HCT116 (cell line): Measurements from ENCODE around the gene MCFD2. TPM values are rescaled to one million over a fixed set of nuclear protein-coding genes. Genes with fewer than 3 reads are reported as not detected.

ENCODE experiments used
- ATAC-seq: fragments of 200-7000 bp; cut with Tn5 transposase; 2 replicates; pipeline ENCODE4 v1.9.1; 2020; ENCODE audit warnings: mild to moderate bottlenecking, moderate library complexity
- BruUV-seq: library from RNA; stranded (reverse); fragments of 400-500 nt; replicated peaks from 2 replicates; lab custom pipeline; 2021; lab: Mats Ljungman, UMichigan
- CTCF ChIA-PET: fragments of 300-600 bp; sonication (Branson Sonifier 250); formaldehyde crosslinking; loops from one replicate; lab custom pipeline; 2021; ENCODE audit warnings: antibody characterized with exemption; lab: Charles Lee
- POLR2A ChIA-PET: fragments of 300-600, 350-600 bp; sonication (Branson Sonifier 250); formaldehyde crosslinking; loops from one replicate; lab custom pipeline; 2021; ENCODE audit warnings: antibody characterized with exemption; lab: Charles Lee
- RAD21 ChIA-PET, 2 experiments: fragments of 300-600 bp; sonication (Branson Sonifier 250); formaldehyde crosslinking; loops; one replicate each; lab custom pipeline; 2023; ENCODE audit warnings: low total read pairs in 2 of 2; ENCODE audit not compliant: uncharacterized antibody in 2 of 2, unreplicated experiment in 2 of 2, low non-redundant PET in 1 of 2; lab: Charles Lee
- DNase-seq: peaks from one replicate; pipeline ENCODE4 v3.0.0-alpha.2; 2010; ENCODE audit warnings: low read depth, low spot score
- H2AFZ ChIP-seq: fragments of 200-600 bp; shearing (Covaris generic), sonication (generic); 2 replicates; pipeline ENCODE4 v1.6.1; 2017; ENCODE audit warnings: low read depth, mixed run types, mixed read lengths, antibody characterized with exemption, low read length; ENCODE audit not compliant: poor library complexity, severe bottlenecking
- H3K27ac ChIP-seq: 2 replicates; pipeline ENCODE4 v1.5.1; 2012; ENCODE audit warnings: low read depth, low read length
- H3K27me3 ChIP-seq: fragments of 200-600 bp; sonication (generic); 2 replicates; pipeline ENCODE4 v1.6.1; 2016; ENCODE audit warnings: mixed run types, low read length, mixed read lengths; ENCODE audit not compliant: insufficient read depth
- H3K36me3 ChIP-seq, 2 experiments: fragments of 200-500 bp in 1 of 2; fragments of 200-600 bp in 1 of 2; sonication (Bioruptor generic) in 1 of 2; sonication (generic) in 1 of 2; 2 replicates each; pipeline versions ENCODE4 v1.5.1 to v1.6.1; 2014 to 2016; ENCODE audit warnings: low read length in 2 of 2, inconsistent platforms in 1 of 2, mixed read lengths in 1 of 2, mixed run types in 1 of 2; ENCODE audit not compliant: insufficient read depth in 2 of 2, control insufficient read depth in 1 of 2
- H3K4me1 ChIP-seq, 2 experiments: fragments of 200-600 bp in 1 of 2; sonication (generic) in 1 of 2; 2 replicates each; pipeline versions ENCODE4 v1.5.1 to v1.6.1; 2012 to 2017; ENCODE audit warnings: low read length in 2 of 2, inconsistent platforms in 1 of 2, mild to moderate bottlenecking in 1 of 2, mixed read lengths in 1 of 2, mixed run types in 1 of 2, moderate library complexity in 1 of 2; ENCODE audit not compliant: insufficient read depth in 2 of 2, control insufficient read depth in 1 of 2
- H3K4me2 ChIP-seq: fragments of 200-600 bp; sonication (generic); 2 replicates; pipeline ENCODE4 v1.6.1; 2017; ENCODE audit warnings: mixed run types, low read length, mixed read lengths
- H3K4me3 ChIP-seq, 2 experiments: fragments of 200-600 bp in 1 of 2; sonication (generic) in 1 of 2; replicated peaks in 1 of 2; 2 replicates each; pipeline ENCODE4 v1.5.1; 2011 to 2016; ENCODE audit warnings: low read length in 2 of 2, control low read depth in 1 of 2, low read depth in 1 of 2, mild to moderate bottlenecking in 1 of 2, mixed read lengths in 1 of 2, mixed run types in 1 of 2
- H3K79me2 ChIP-seq: fragments of 200-600 bp; sonication (generic); 2 replicates; pipeline ENCODE4 v1.6.1; 2017; ENCODE audit warnings: mild to moderate bottlenecking, mixed run types, low read length, moderate library complexity, mixed read lengths; ENCODE audit not compliant: insufficient read depth
- H3K9ac ChIP-seq: fragments of 200-600 bp; sonication (generic); 2 replicates; pipeline ENCODE4 v1.6.1; 2016; ENCODE audit warnings: low read length, mixed read lengths
- H3K9me2 ChIP-seq: fragments of 200-600 bp; sonication (generic), shearing (Covaris generic); 2 replicates; pipeline ENCODE4 v1.6.1; 2017; ENCODE audit warnings: mixed run types, mild to moderate bottlenecking, moderate library complexity; ENCODE audit not compliant: insufficient read depth
- H3K9me3 ChIP-seq, 2 experiments: fragments of 200-500 bp in 1 of 2; fragments of 200-600 bp in 1 of 2; sonication (Bioruptor generic) in 1 of 2; sonication (generic) in 1 of 2; 2 replicates each; pipeline ENCODE4 v1.6.1; 2014 to 2017; ENCODE audit warnings: low read length in 2 of 2, mixed read lengths in 2 of 2, inconsistent platforms in 1 of 2, low read depth in 1 of 2, mild to moderate bottlenecking in 1 of 2, mixed run types in 1 of 2, moderate library complexity in 1 of 2; ENCODE audit not compliant: control insufficient read depth in 1 of 2, insufficient read depth in 1 of 2
- H4K20me1 ChIP-seq: fragments of 200-600 bp; sonication (generic), shearing (Covaris generic); 2 replicates; pipeline ENCODE4 v1.6.1; 2017; ENCODE audit warnings: mixed run types, mild to moderate bottlenecking, moderate library complexity; ENCODE audit not compliant: insufficient read depth
- ATF3 ChIP-seq: IDR thresholded peaks from 2 replicates; pipeline ENCODE4 v1.6.1; 2012
- CBX3 ChIP-seq: IDR thresholded peaks from 2 replicates; pipeline ENCODE4 v1.6.1; 2012; ENCODE audit warnings: low read depth
- EGR1 ChIP-seq: IDR thresholded peaks from 2 replicates; pipeline ENCODE4 v1.6.1; 2012; ENCODE audit warnings: low read depth
- ELF1 ChIP-seq: IDR thresholded peaks from 2 replicates; pipeline ENCODE4 v1.6.1; 2012; ENCODE audit warnings: low read depth, borderline replicate concordance
- EZH2 ChIP-seq: fragments of 200-600 bp; sonication (generic); IDR thresholded peaks from 2 replicates; pipeline ENCODE4 v1.6.1; 2017; ENCODE audit warnings: antibody characterized with exemption, mixed run types
- EZH2phosphoT487 ChIP-seq: fragments of 200-600 bp; IDR thresholded peaks from 2 replicates; pipeline ENCODE4 v1.6.1; 2018; ENCODE audit warnings: antibody characterized with exemption, borderline replicate concordance
- FOSL1 ChIP-seq: IDR thresholded peaks from 2 replicates; pipeline ENCODE4 v1.6.1; 2012; ENCODE audit warnings: low read depth
- JUND ChIP-seq: IDR thresholded peaks from 2 replicates; pipeline ENCODE4 v1.6.1; 2012
- MAX ChIP-seq: IDR thresholded peaks from 2 replicates; pipeline ENCODE4 v1.6.1; 2012
- POLR2A ChIP-seq: IDR thresholded peaks from 2 replicates; pipeline ENCODE4 v1.7.0; 2011; ENCODE audit warnings: borderline replicate concordance; ENCODE audit not compliant: insufficient read depth, insufficient read length; ENCODE audit errors: extremely low read depth
- RAD21 ChIP-seq: IDR thresholded peaks from 2 replicates; pipeline ENCODE4 v1.6.1; 2012; ENCODE audit warnings: low read depth, mild to moderate bottlenecking
- SIN3A ChIP-seq: IDR thresholded peaks from 2 replicates; pipeline ENCODE4 v1.6.1; 2012; ENCODE audit warnings: low read depth
- TCF7L2 ChIP-seq: IDR thresholded peaks from 2 replicates; pipeline ENCODE4 v1.7.0; 2011; ENCODE audit warnings: borderline replicate concordance, inconsistent platforms; ENCODE audit not compliant: insufficient read depth, insufficient read length; ENCODE audit errors: extremely low read depth
- ZBTB33 ChIP-seq: IDR thresholded peaks from 2 replicates; pipeline ENCODE4 v1.6.1; 2011; ENCODE audit warnings: mild to moderate bottlenecking, low read length, moderate library complexity; ENCODE audit not compliant: insufficient replicate concordance; ENCODE audit errors: extremely low read depth
- ZFX ChIP-seq: fragments of 450-650 bp; IDR thresholded peaks from 2 replicates; pipeline ENCODE4 v1.6.1; 2017
- ZNF274 ChIP-seq: fragments of 200-500 bp; sonication (Bioruptor generic); IDR thresholded peaks from 2 replicates; pipeline ENCODE4 v1.6.1; 2014; ENCODE audit warnings: mild to moderate bottlenecking, low read depth, low read length, inconsistent platforms
- intact Hi-C: fragments of 100-400 bp; cut with micrococcal nuclease; formaldehyde crosslinking; loops from 2 replicates; pipeline ENCODE4 v1.10.0; 2022
- total RNA-seq: library from RNA; stranded (reverse); gene quantifications from one replicate; pipeline ENCODE4 v1.2.1, GENCODE V29; 2021; ENCODE audit not compliant: unreplicated experiment

The MCFD2 gene
- total RNA-seq, 1 experiment from 2014 or later = 73.9 TPM

GRCh38 chr2:46902465-46902864 is 13.1 kb downstream of the MCFD2 start:
- Histone ChIP-seq H3K9ac (no peak overlapping the region), H3K9me3 (no peaks in the 10 kb centered on the region), H4K20me1 (no peaks in the 10 kb centered on the region), H3K79me2 (peaks cover 3% of the 10 kb centered on the region; the same call in 1 of the 2 replicates), H3K27ac (no peak overlapping the region), H3K36me3 (peaks cover 22 to 26% of the 10 kb centered on the region in 2 experiments; a peak in 3 of 4 replicates), H3K4me3 (no peak overlapping the region), H2AFZ (no peak overlapping the region), H3K9me2 (no peaks in the 10 kb centered on the region), H3K4me1 (no peaks in the 10 kb centered on the region), H3K27me3 (no peaks in the 10 kb centered on the region), H3K4me2 (no peak overlapping the region)
- TF ChIP-seq MAX (no peak), JUND (no peak), EZH2 (no peak), ZFX (no peak), POLR2A (no peak), CBX3 (no peak), RAD21 (no peak), ZBTB33 (no peak), EGR1 (no peak), EZH2phosphoT487 (no peak), ATF3 (no peak), FOSL1 (no peak), ZNF274 (no peak), ELF1 (no peak), SIN3A (no peak), TCF7L2 (no peak)
- ChIA-PET POLR2A (no interaction called here), RAD21 (no interaction called here), CTCF (interaction anchor here (1.7 kb wide), 1 partner anchor 11 kb away, joined by 4 read pairs; no protein-coding TSS in a partner anchor)
- intact Hi-C loops = no loop called here
- DNase-seq = no peak
- no TSS peak for BruUV-seq
- ATAC-seq = no peak
